Measurements from ENCODE around the gene LYZL2.
"Not testable (repeated sequence)": the region's sequence is repeated elsewhere in the genome, so short reads cannot be mapped to it uniquely, and the experiment has no call there.

- TF ChIP-seq CTCF, POLR2A (IDR thresholded peaks at IDR 0.05): not testable (repeated sequence)
These were observed 3.4 kb downstream of the LYZL2 start for GRCh38 chr10:30626196-30626595.
